Esophagus (tissue), 2 donors: Measurements from ENCODE around the gene BMPR1B. TPM values are rescaled to one million over a fixed set of nuclear protein-coding genes. Genes with fewer than 3 reads are reported as not detected.
"Not testable (repeated sequence)": the region's sequence is repeated elsewhere in the genome, so short reads cannot be mapped to it uniquely, and the experiment has no call there.

Source experiments
- H3K27ac ChIP-seq, 2 donors: one replicate each; pipeline ENCODE4 v1.5.1; 2013; ENCODE audit warnings: low read depth in 2 of 2, mild to moderate bottlenecking in 2 of 2, inconsistent platforms in 1 of 2, low read length in 1 of 2, moderate library complexity in 1 of 2
- H3K27me3 ChIP-seq, 2 donors: one replicate each; pipeline ENCODE4 v1.6.1; 2013; ENCODE audit warnings: low read length in 2 of 2, control low read depth in 1 of 2, mild to moderate bottlenecking in 1 of 2; ENCODE audit not compliant: insufficient read depth in 2 of 2, control insufficient read depth in 1 of 2
- H3K36me3 ChIP-seq, 2 donors: one replicate each; pipeline ENCODE4 v1.6.1; 2013; ENCODE audit warnings: low read length in 1 of 2; ENCODE audit not compliant: control insufficient read depth in 2 of 2, insufficient read depth in 2 of 2
- H3K4me1 ChIP-seq, 2 donors: one replicate each; pipeline ENCODE4 v1.6.1; 2013; ENCODE audit warnings: low read length in 1 of 2; ENCODE audit not compliant: control insufficient read depth in 2 of 2, insufficient read depth in 2 of 2
- H3K4me3 ChIP-seq, 2 donors: one replicate each; pipeline ENCODE4 v1.5.1; 2013; ENCODE audit warnings: low read length in 2 of 2, mild to moderate bottlenecking in 2 of 2, low read depth in 1 of 2, moderate library complexity in 1 of 2
- H3K9me3 ChIP-seq, 2 donors: one replicate each; pipeline ENCODE4 v1.6.1; 2013; ENCODE audit warnings: mild to moderate bottlenecking in 2 of 2, low read depth in 1 of 2, low read length in 1 of 2, moderate library complexity in 1 of 2; ENCODE audit not compliant: control insufficient read depth in 2 of 2, insufficient read depth in 1 of 2
- WGBS, 2 donors: extraction: QIAGEN DNeasy Blood & Tissue Kit; methylation state at CpG; one replicate each; pipeline ENCODE4 v1.1.7; 2013; 5-methylcytosine and 5-hydroxymethylcytosine counted together
- polyA plus RNA-seq, 2 donors: library from polyadenylated mRNA; stranded (reverse); fragments of 200-250 nt; gene quantifications; one replicate each; pipeline ENCODE4 v1.2.3, GENCODE V29; 2013
- donor health status: healthy with polysubstance abuse.
- donor health status: Bipolar disorder and iron deficiency.

Gene BMPR1B
- polyA plus RNA-seq, 2 donors, result 0.18 to 0.22 TPM

DNA sequence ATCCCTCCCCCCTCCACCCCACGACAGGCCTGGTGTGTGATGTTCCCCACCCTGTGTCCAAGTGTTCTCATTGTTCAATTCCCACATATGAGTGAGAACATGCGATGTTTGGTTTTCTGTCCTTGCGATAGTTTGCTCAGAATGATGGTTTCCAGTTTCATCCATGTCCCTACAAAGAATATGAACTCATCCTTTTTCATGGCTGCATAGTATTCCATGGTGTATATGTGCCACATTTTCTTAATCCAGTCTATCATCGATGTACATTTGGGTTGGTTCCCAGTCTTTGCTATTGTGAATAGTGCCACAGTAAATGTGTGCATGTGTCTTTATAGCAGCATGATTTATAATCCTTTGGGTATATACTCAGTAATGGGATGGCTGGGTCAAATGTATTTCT, 376.3 kb downstream of the BMPR1B start:
- not testable (repeated sequence) for H3K27ac ChIP-seq, H3K9me3 ChIP-seq, H3K27me3 ChIP-seq, H3K4me1 ChIP-seq, H3K36me3 ChIP-seq, H3K4me3 ChIP-seq
- 93 to 96% methylated on average over 4 of the region's 4 CpGs for WGBS, 2 donors

DNA sequence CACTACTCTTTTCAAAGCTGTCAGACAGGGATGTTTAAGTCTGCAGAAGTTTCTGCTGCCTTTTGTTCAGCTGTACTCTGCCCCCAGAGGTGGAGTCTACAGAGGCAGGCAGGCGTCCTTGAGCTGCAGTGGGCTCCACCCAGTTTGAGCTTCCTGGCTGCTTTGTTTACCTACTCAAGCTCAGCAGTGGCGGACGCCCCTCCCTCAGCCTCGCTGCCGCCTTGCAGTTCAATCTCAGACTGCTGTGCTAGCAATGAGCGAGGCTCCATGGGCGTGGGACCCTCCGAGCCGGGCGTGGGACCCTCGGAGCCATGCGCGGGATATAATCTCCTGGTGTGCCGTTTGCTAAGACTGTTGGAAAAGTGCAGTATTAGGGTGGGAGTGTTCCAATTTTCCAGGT, 381.7 kb downstream of the BMPR1B start:
- not testable (repeated sequence) for H3K27ac ChIP-seq
- WGBS, 2 donors, result 93 to 94% methylated on average over 14 of the region's 14 CpGs

DNA sequence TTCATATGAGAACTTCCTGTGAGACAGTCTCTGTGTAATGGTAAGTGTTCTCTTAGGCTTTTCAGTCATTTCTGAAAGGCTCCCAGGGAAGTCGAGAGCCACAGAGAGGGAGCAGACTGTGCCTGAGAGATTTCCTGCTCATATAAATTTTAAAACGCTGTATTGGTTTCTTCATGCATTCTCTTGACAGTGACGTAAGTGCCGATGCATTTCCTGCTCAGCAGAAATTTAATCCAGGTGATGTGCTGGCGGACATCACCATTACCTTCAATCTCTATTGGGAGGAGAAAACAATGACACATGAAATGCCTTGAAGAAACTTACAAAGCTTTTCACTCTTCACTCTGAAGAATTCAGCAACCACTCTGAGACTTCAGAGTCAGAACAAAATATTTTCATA, 383.6 kb downstream of the BMPR1B start:
- WGBS, 2 donors, result 77 to 80% methylated on average over 5 of the region's 5 CpGs
- Histone ChIP-seq H3K36me3 (no peaks in the 10 kb centered on the region), H3K27me3 (no peaks in the 10 kb centered on the region), H3K4me1 (no peaks in the 10 kb centered on the region), H3K9me3 (no peaks in the 10 kb centered on the region), H3K27ac (no peak overlapping the region), H3K4me3 (no peak overlapping the region)

More for the DNA sequence above, 381.7 kb downstream of the BMPR1B start:
- H3K36me3 ChIP-seq, H3K4me1 ChIP-seq, H3K4me3 ChIP-seq, H3K9me3 ChIP-seq, H3K27me3 ChIP-seq: not testable (repeated sequence)

DNA sequence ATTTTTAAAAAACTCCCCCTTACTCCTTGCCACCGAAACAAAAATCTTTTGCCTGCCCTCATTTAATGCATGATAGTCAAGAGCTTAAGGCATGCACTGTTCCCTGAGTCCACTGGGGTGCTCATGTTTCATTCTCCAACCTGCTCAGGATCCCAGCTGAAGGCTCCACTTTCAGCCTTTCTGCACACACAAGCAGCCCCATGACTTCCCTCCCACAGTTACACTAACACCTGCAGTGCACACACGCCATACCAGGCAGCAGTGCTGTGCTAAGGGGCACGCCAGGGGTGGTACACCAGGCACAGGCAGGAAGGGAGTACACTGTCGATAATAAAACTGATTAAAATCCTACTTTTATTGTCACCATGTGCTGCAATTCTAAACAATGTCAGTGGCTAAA, 385.2 kb downstream of the BMPR1B start:
- H3K27ac ChIP-seq, result no peak overlapping the region
- 84 to 87% methylated on average over 4 of the region's 4 CpGs for WGBS, 2 donors
- H3K36me3 ChIP-seq, result no peaks in the 10 kb centered on the region
- no peaks in the 10 kb centered on the region for H3K27me3 ChIP-seq
- no peaks in the 10 kb centered on the region for H3K9me3 ChIP-seq
- H3K4me1 ChIP-seq, result no peaks in the 10 kb centered on the region
- H3K4me3 ChIP-seq, result no peak overlapping the region

DNA sequence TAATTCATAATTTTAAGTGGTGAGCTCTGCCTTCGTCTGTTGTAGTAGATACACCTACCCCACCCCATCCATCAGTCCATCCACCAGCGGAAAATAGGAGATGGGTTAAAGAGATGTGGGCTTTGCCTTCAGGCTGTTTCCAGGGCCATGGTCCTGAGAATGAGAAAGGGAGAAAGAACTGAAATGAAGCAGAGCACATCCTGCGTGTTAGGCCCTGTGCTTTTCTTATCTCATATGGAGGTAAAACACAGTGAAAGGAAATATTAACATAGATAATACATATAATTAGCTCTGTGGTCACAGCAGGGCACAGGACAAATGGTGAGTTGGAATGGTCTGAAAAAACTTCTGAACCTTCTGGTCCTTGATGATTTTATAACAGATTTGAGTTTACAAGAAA, 393.5 kb downstream of the BMPR1B start:
- H3K4me3 ChIP-seq, result no peak overlapping the region
- H3K4me1 ChIP-seq, result no peaks in the 10 kb centered on the region
- H3K36me3 ChIP-seq, result no peaks in the 10 kb centered on the region
- no peaks in the 10 kb centered on the region for H3K27me3 ChIP-seq
- no peaks in the 10 kb centered on the region for H3K9me3 ChIP-seq
- 91 to 94% methylated on average over 3 of the region's 3 CpGs for WGBS, 2 donors
- H3K27ac ChIP-seq, result no peak overlapping the region

GRCh38 chr4:95153182-95153581, 395.4 kb downstream of the BMPR1B start:
- Histone ChIP-seq H3K9me3 (no peaks in the 10 kb centered on the region), H3K4me3 (no peak overlapping the region), H3K4me1 (no peaks in the 10 kb centered on the region), H3K27me3 (no peaks in the 10 kb centered on the region), H3K36me3 (no peaks in the 10 kb centered on the region), H3K27ac (no peak overlapping the region)
- WGBS, 2 donors, result 75 to 76% methylated on average over 5 of the region's 5 CpGs

- H3K4me3 ChIP-seq, result no peak overlapping the region
- no peaks in the 10 kb centered on the region for H3K4me1 ChIP-seq
- H3K9me3 ChIP-seq, result no peaks in the 10 kb centered on the region
- no peak overlapping the region for H3K27ac ChIP-seq
- H3K27me3 ChIP-seq, result no peaks in the 10 kb centered on the region
- H3K36me3 ChIP-seq, result no peaks in the 10 kb centered on the region
- 76 to 77% methylated on average over 2 of the region's 2 CpGs for WGBS, 2 donors
Observed at GRCh38 chr4:95155759-95156451, 398.1 kb downstream of the BMPR1B start.

GRCh38 chr4:95156452-95156765, 398.7 kb downstream of the BMPR1B start:
- Histone ChIP-seq H3K27ac (no peak overlapping the region), H3K36me3 (no peaks in the 10 kb centered on the region), H3K9me3 (no peaks in the 10 kb centered on the region), H3K4me3 (no peak overlapping the region), H3K4me1 (no peaks in the 10 kb centered on the region), H3K27me3 (no peaks in the 10 kb centered on the region)
- 35 to 39% methylated on average over 3 of the region's 3 CpGs for WGBS, 2 donors

- Histone ChIP-seq H3K27ac (no peak overlapping the region), H3K27me3 (no peaks in the 10 kb centered on the region), H3K36me3 (no peaks in the 10 kb centered on the region), H3K9me3 (no peaks in the 10 kb centered on the region), H3K4me3 (no peak overlapping the region), H3K4me1 (no peaks in the 10 kb centered on the region)
Observed at GRCh38 chr4:95157596-95157995, 399.8 kb downstream of the BMPR1B start.

GRCh38 chr4:95158045-95158444, 400.3 kb downstream of the BMPR1B start:
- H3K4me1 ChIP-seq, result no peaks in the 10 kb centered on the region
- WGBS, 2 donors, result 83 to 86% methylated on average over 2 of the region's 2 CpGs
- H3K4me3 ChIP-seq, result no peak overlapping the region
- H3K27ac ChIP-seq, result no peak overlapping the region
- no peaks in the 10 kb centered on the region for H3K36me3 ChIP-seq
- H3K27me3 ChIP-seq, result no peaks in the 10 kb centered on the region
- no peaks in the 10 kb centered on the region for H3K9me3 ChIP-seq
